Measurements from ENCODE around the gene REELD1. TPM values are rescaled to one million over a fixed set of nuclear protein-coding genes. Genes with fewer than 3 reads are reported as not detected.

REELD1 gene
- total and polyA plus RNA-seq, 2 of the 4 experiments (the other 2 are of a cell fraction): not detected

- in situ Hi-C loops (cut with MboI; ENCODE audit: low sequenced_read_pairs) (no loop called here), dilution Hi-C loops (cut with HindIII; ENCODE audit: low sequenced_read_pairs, unreplicated experiment) (no loop called here), intact Hi-C loops (cut with micrococcal nuclease) (no loop called here)
- Histone ChIP-seq H3K27ac (ENCODE audit: insufficient read depth, low read length) (no peak overlapping the region), H4K91ac (ENCODE audit: insufficient read depth, low read depth, low read length) (no peak overlapping the region), H3K18ac (ENCODE audit: low read depth, low read length) (no peak overlapping the region), H3K14ac (replicated peaks; ENCODE audit: low read depth, low read length) (no peak overlapping the region), H3K4me1 (ENCODE audit: control insufficient read depth, insufficient read depth, low read length) (no peaks in the 10 kb centered on the region), H4K5ac (ENCODE audit: low read depth, low read length) (no peak overlapping the region), H3K4me3 (ENCODE audit: insufficient read depth, low read depth, low read length) (no peak overlapping the region), H3K36me3 (ENCODE audit: control insufficient read depth, insufficient read depth, low read length) (peaks cover 13% of the 10 kb centered on the region), H4K20me1 (ENCODE audit: insufficient read depth, low read length) (no peaks in the 10 kb centered on the region), H2BK120ac (ENCODE audit: low read depth, low read length) (no peak overlapping the region), H3K4ac (ENCODE audit: low read depth, low read length) (no peak overlapping the region), H3K9ac (ENCODE audit: low read depth, low read length) (no peak overlapping the region), H3K23ac (ENCODE audit: low read depth, low read length) (no peak overlapping the region), H3K56ac (ENCODE audit: extremely low read depth, insufficient read depth, low read length) (no peak overlapping the region), H3K9me3 (ENCODE audit: control insufficient read depth, insufficient read depth, low read length) (no peaks in the 10 kb centered on the region), H3K27me3 (ENCODE audit: control insufficient read depth, insufficient read depth, low read length) (no peaks in the 10 kb centered on the region), H2BK5ac (ENCODE audit: low read depth, low read length, poor library complexity, severe bottlenecking) (no peak overlapping the region), H3K4me2 (ENCODE audit: low read depth, low read length) (no peak overlapping the region), H3K9me1 (ENCODE audit: insufficient read depth, low read length) (peaks cover 10% of the 10 kb centered on the region; the same call in 1 of the 2 replicates), H3K79me1 (ENCODE audit: low read depth in 1 of 2, low read length in 2 of 2) (0 out of 4 replicates have a peak, but pooled peaks cover 0 to under 1% of the 10 kb centered on the region in 2 experiments), H2AK9ac (replicated peaks; ENCODE audit: low read depth, low read length, poor library complexity) (no peak overlapping the region), H2AK5ac (ENCODE audit: low read depth, low read length) (no peak overlapping the region), H2AFZ (replicated peaks; ENCODE audit: low read length, poor library complexity) (no peak overlapping the region), H2BK15ac (ENCODE audit: low read depth, low read length) (no peak overlapping the region), H4K8ac (ENCODE audit: low read depth in 2 of 2, low read length in 2 of 2) (no peak overlapping the region), H2BK20ac (ENCODE audit: low read depth, low read length) (no peak overlapping the region)
- CTCF ChIA-PET: no interaction called here
- TF ChIP-seq CEBPB (IDR thresholded peaks at IDR 0.05; ENCODE audit: low read depth, low read length) (no peak), BHLHE40 (IDR thresholded peaks at IDR 0.05; ENCODE audit: low read depth, low read length) (no peak), FOS (IDR thresholded peaks at IDR 0.05; ENCODE audit: low read depth, low read length) (no peak), RAD21 (IDR thresholded peaks at IDR 0.05; ENCODE audit: low read length) (no peak), NFE2L2 (IDR thresholded peaks at IDR 0.05; ENCODE audit: low read depth, low read length) (no peak), CTCF (conservative IDR thresholded peaks at IDR 0.05; ENCODE audit: low read depth, low read length) (no peak), POLR2A (IDR thresholded peaks at IDR 0.05; ENCODE audit: low read depth, low read length) (no peak), MAFK (IDR thresholded peaks at IDR 0.05; ENCODE audit: low read depth, low read length) (no peak)
- no CpG with 5 or more reads among the region's 9 CpGs for WGBS, 2 experiments (ENCODE audit: extremely low coverage in 2 of 2, insufficient read length in 1 of 2)
- BruUV-seq (replicated peaks): no TSS peak
- no peak; the same call in 1 of the 2 replicates for ATAC-seq (ENCODE audit: low read depth)
- no peak for DNase-seq
- POLR2A ChIA-PET (ENCODE audit: unreplicated experiment): no interaction called here
Measured at GRCh38 chr4:146191766-146192458, 22.4 kb upstream of the REELD1 start.

Data from IMR-90 (cell line).